ENCODE results near the gene DICER1. TPM values are rescaled to one million over a fixed set of nuclear protein-coding genes. Genes with fewer than 3 reads are reported as not detected.

Gene DICER1
- polyA plus RNA-seq, 1 donor from 2014 or later = 93.8 TPM

DNA sequence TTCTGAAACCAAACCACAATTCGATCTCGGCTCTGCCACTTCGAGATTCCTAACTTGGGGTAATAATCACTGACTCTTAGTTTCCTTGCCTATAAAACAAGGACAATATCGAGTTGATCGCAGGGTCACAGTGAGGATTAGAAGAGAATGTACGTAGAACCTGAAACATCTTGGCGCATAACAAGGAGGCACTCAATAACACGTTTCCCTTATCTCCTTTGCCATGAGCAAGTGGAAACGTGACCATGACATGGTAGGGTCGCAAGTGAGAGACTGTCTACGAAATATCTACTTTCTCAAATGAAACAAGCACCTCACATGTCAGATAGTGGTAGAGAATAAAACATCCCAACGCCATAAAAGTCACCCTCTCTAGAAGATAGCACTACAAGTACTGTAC lies 2.3 kb downstream of the DICER1 start:
- peak overlapping the region; percentile 88 for H3K4me3 ChIP-seq (ENCODE audit: low read length)
- no peaks in the 10 kb centered on the region for H4K20me1 ChIP-seq (ENCODE audit: insufficient read depth)
- no peak overlapping the region for H3K9ac ChIP-seq (ENCODE audit: low read length)
- no peak overlapping the region for H3K27ac ChIP-seq (ENCODE audit: low read length)
- peaks cover 72% of the 10 kb centered on the region for H3K79me2 ChIP-seq (replicated peaks; ENCODE audit: insufficient read depth, low read length)
- no peaks in the 10 kb centered on the region for H3K27me3 ChIP-seq (ENCODE audit: insufficient read depth, low read depth, low read length)
- TF ChIP-seq SMC3 (conservative IDR thresholded peaks at IDR 0.05; ENCODE audit: poor library complexity) = no peak
- no peak for TF ChIP-seq POLR2AphosphoS5 (IDR thresholded peaks at IDR 0.05)
- no peak for TF ChIP-seq EP300 (conservative IDR thresholded peaks at IDR 0.05; ENCODE audit: poor library complexity, severe bottlenecking)
- TF ChIP-seq TAF1 (IDR thresholded peaks at IDR 0.05; ENCODE audit: low read depth) = no peak
- no peak for TF ChIP-seq REST (IDR thresholded peaks at IDR 0.05; ENCODE audit: borderline replicate concordance)
- TF ChIP-seq EZH2 (IDR thresholded peaks at IDR 0.05; ENCODE audit: borderline replicate concordance, insufficient read depth, low read length, poor library complexity, severe bottlenecking) = no peak
- no peak for TF ChIP-seq MXI1 (conservative IDR thresholded peaks at IDR 0.05; ENCODE audit: poor library complexity, severe bottlenecking)
- TF ChIP-seq RAD21 (conservative IDR thresholded peaks at IDR 0.05) = no peak
- TF ChIP-seq CTCF (IDR thresholded peaks at IDR 0.05; ENCODE audit: poor library complexity, severe bottlenecking) = no peak
- peak overlapping the region; percentile 53 for H3K4me2 ChIP-seq (ENCODE audit: low read length)
- H2AFZ ChIP-seq (ENCODE audit: low read depth, low read length) = no peak overlapping the region
- no peaks in the 10 kb centered on the region for H3K9me2 ChIP-seq (ENCODE audit: insufficient read depth, low read length)
- no peaks in the 10 kb centered on the region for H3K9me3 ChIP-seq (ENCODE audit: low read length)
- no peaks in the 10 kb centered on the region for H3F3A ChIP-seq (ENCODE audit: insufficient read depth, low read length, poor library complexity, severe bottlenecking)
- no peaks in the 10 kb centered on the region for H3K36me3 ChIP-seq (ENCODE audit: insufficient read depth, low read length)

- Histone ChIP-seq H3K9ac (ENCODE audit: low read length) (no peak overlapping the region), H3K36me3 (ENCODE audit: insufficient read depth, low read length) (no peaks in the 10 kb centered on the region), H3F3A (ENCODE audit: insufficient read depth, low read length, poor library complexity, severe bottlenecking) (no peaks in the 10 kb centered on the region), H3K4me2 (ENCODE audit: low read length) (no peak overlapping the region), H3K9me2 (ENCODE audit: insufficient read depth, low read length) (no peaks in the 10 kb centered on the region), H3K27ac (ENCODE audit: low read length) (no peak overlapping the region), H2AFZ (ENCODE audit: low read depth, low read length) (no peak overlapping the region), H4K20me1 (ENCODE audit: insufficient read depth) (no peaks in the 10 kb centered on the region), H3K27me3 (ENCODE audit: insufficient read depth, low read depth, low read length) (no peaks in the 10 kb centered on the region), H3K9me3 (ENCODE audit: low read length) (no peaks in the 10 kb centered on the region), H3K4me3 (ENCODE audit: low read length) (peak overlapping the region; percentile 88), H3K79me2 (replicated peaks; ENCODE audit: insufficient read depth, low read length) (peaks cover 84% of the 10 kb centered on the region)
- TF ChIP-seq EZH2 (IDR thresholded peaks at IDR 0.05; ENCODE audit: borderline replicate concordance, insufficient read depth, low read length, poor library complexity, severe bottlenecking) (no peak), REST (IDR thresholded peaks at IDR 0.05; ENCODE audit: borderline replicate concordance) (no peak), SMC3 (conservative IDR thresholded peaks at IDR 0.05; ENCODE audit: poor library complexity) (no peak), RAD21 (conservative IDR thresholded peaks at IDR 0.05) (no peak)
These were observed 3.5 kb downstream of the DICER1 start for GRCh38 chr14:95153866-95154265.

Measured in neural cell (in vitro differentiated cells).